ENCODE results near the gene RPL28. TPM values are rescaled to one million over a fixed set of nuclear protein-coding genes. Genes with fewer than 3 reads are reported as not detected.

Gene RPL28
- total and polyA plus RNA-seq, 10 of the 15 experiments (the other 5 are each of a cell fraction or from before 2014, with no cell fraction given) = 260 to 3,542 (median 891) TPM

GRCh38 chr19:55407800-55408532 lies 22.2 kb downstream of the RPL28 start (continued):
- TF ChIP-seq CEBPZ (IDR thresholded peaks at IDR 0.05; ENCODE audit: low read depth, low read length) (no peak), CBX3 (IDR thresholded peaks at IDR 0.05; ENCODE audit: borderline replicate concordance, low read depth) (no peak), MXI1 (IDR thresholded peaks at IDR 0.05; ENCODE audit: low read depth, low read length) (peak; percentile 70)

GRCh38 chr19:55408533-55408872 lies 22.8 kb downstream of the RPL28 start:
- ChIA-PET CTCF (interaction anchor here (1.3 to 2.0 kb wide), 4 partner anchors 9 to 116 kb away, joined by 4 to 9 read pairs (median 8); no protein-coding TSS in a partner anchor), SMC1A (ENCODE audit: uncharacterized antibody, unreplicated experiment) (interaction anchor here (1.1 to 1.9 kb wide), 3 partner anchors 9 to 108 kb away, joined by 4 to 5 read pairs (median 5); no protein-coding TSS in a partner anchor), RAD21 (ENCODE audit: unreplicated experiment) (no interaction called here), POLR2A (interaction anchor here (0.6 to 2.6 kb wide), 4 partner anchors 25 to 154 kb away, joined by 3 to 15 read pairs (median 5); partner anchors contain the start of gene TMEM238)
- TSS peak; percentile 97 for BruUV-seq (replicated peaks)
- H2AFZ ChIP-seq (ENCODE audit: control insufficient read depth, low read depth, low read length) = peak overlapping the region; percentile 96
- DNase-seq (ENCODE audit: low read depth, low spot score) (no peak), FAIRE-seq (no peak), ATAC-seq (no peak)
- in situ Hi-C loops (cut with MboI) = no loop called here
- peaks cover 34% of the 10 kb centered on the region for H3K79me2 ChIP-seq (ENCODE audit: control insufficient read depth, insufficient read depth, low read length)
- no peaks in the 10 kb centered on the region for H3K27me3 ChIP-seq (replicated peaks in 1 of 2; ENCODE audit: control insufficient read depth in 2 of 2, insufficient read depth in 2 of 2, low read length in 1 of 2)
- H3K9ac ChIP-seq (ENCODE audit: control insufficient read depth, insufficient read depth, low read length) = peak overlapping the region; percentile 76
- intact Hi-C loops (cut with micrococcal nuclease; ENCODE audit: unreplicated experiment) = loop anchor here (1.0 kb wide), 1 partner anchor 216 kb away; the partner anchor contains the start of gene ZNF784
- H3K27ac ChIP-seq (ENCODE audit: control insufficient read depth, insufficient read depth) = peak overlapping the region; percentile 98
- H3K4me3 ChIP-seq = peak overlapping the region; percentile 68
- H3K36me3 ChIP-seq (ENCODE audit: control insufficient read depth in 2 of 2, insufficient read depth in 2 of 2, low read length in 1 of 2) = peaks cover 6 to 8% of the 10 kb centered on the region in 2 experiments; a peak in 3 of 4 replicates
- peaks cover 20% of the 10 kb centered on the region for H3K4me1 ChIP-seq (ENCODE audit: control insufficient read depth, insufficient read depth, low read length)
- peaks cover 5% of the 10 kb centered on the region; the same call in 1 of the 3 replicates for H3K9me3 ChIP-seq (replicated peaks; ENCODE audit: control insufficient read depth, insufficient read depth, low read length)
- 79% methylated on average over 9 of the region's 9 CpGs for WGBS (ENCODE audit: insufficient coverage, insufficient replicate concordance, low lambda C conversion rate, missing lambda C conversion rate)
- peak overlapping the region; percentile 99 for H3K4me2 ChIP-seq (ENCODE audit: control insufficient read depth, insufficient read depth)
- H4K20me1 ChIP-seq (ENCODE audit: control insufficient read depth, insufficient read depth) = no peaks in the 10 kb centered on the region; the same call in 1 of the 2 replicates
- no peak for TF ChIP-seq RFX5 (IDR thresholded peaks at IDR 0.05; ENCODE audit: low read depth, low read length)
- no peak for TF ChIP-seq ETV6 (conservative IDR thresholded peaks at IDR 0.05 in 1 of 2, IDR thresholded peaks at IDR 0.05 in 1 of 2; ENCODE audit: borderline replicate concordance in 1 of 2, low read depth in 1 of 2)
- TF ChIP-seq SIX5 (IDR thresholded peaks at IDR 0.05; ENCODE audit: low read depth, low read length, severe bottlenecking) = no peak
- no peak for TF ChIP-seq BMI1 (IDR thresholded peaks at IDR 0.05; ENCODE audit: borderline replicate concordance)
- TF ChIP-seq KLF5 (IDR thresholded peaks at IDR 0.05; ENCODE audit: partially characterized antibody) = no peak
- TF ChIP-seq POLR2AphosphoS5 (IDR thresholded peaks at IDR 0.05; ENCODE audit: low read length) = no peak
- no peak for TF ChIP-seq ZBTB40 (IDR thresholded peaks at IDR 0.05; ENCODE audit: borderline replicate concordance)
- no peak for TF ChIP-seq ZNF622 (IDR thresholded peaks at IDR 0.05)
- no peak for TF ChIP-seq NBN (IDR thresholded peaks at IDR 0.05)
- no peak for TF ChIP-seq NFXL1 (IDR thresholded peaks at IDR 0.05; ENCODE audit: borderline replicate concordance)
- no peak for TF ChIP-seq FOXM1 (IDR thresholded peaks at IDR 0.05; ENCODE audit: low read depth, low read length)
- TF ChIP-seq FOXK2 (IDR thresholded peaks at IDR 0.05) = no peak
